GDM1 (cell line): ENCODE measurements around the gene CYP1A2.
"Not testable (repeated sequence)": the region's sequence is repeated elsewhere in the genome, so short reads cannot be mapped to it uniquely, and the experiment has no call there.

Experiments
- DNase-seq: peaks from one replicate; lab custom pipeline; 2025; lab: John Stamatoyannopoulos, UW

The CYP1A2 gene

DNA sequence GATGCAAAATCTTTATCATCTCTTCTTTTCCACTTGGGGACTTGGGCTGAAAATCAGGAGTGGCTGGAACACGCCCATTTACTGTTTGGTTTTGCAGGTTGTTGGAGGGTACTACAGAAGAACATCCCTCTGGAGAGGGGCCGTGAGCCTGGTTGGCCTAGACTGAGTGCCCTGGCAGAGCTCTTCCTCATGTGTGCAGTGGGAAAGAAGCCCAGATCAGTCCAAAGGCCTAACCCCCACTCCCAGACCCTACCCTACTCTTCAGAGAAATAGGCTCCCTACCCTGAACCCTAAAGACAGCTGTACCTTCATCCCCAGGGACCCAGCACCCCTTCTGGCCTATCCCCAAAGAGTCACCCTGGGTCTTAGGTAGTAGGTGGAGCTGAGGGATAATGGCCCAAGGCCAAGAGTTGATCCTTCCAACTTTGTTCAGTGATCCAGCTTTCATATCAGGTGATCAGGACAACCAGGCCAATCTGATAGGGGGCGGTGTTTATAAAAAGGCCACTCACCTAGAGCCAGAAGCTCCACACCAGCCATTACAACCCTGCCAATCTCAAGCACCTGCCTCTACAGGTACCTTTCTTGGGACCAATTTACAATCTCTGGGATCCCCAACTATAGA lies at the start of gene CYP1A2:
CYP1A2 (plus strand) TSS at position 524 of the 625 bp plus-strand sequence. CDS start 894 bp downstream, outside the sequence.
- DNase-seq: no peak

DNA sequence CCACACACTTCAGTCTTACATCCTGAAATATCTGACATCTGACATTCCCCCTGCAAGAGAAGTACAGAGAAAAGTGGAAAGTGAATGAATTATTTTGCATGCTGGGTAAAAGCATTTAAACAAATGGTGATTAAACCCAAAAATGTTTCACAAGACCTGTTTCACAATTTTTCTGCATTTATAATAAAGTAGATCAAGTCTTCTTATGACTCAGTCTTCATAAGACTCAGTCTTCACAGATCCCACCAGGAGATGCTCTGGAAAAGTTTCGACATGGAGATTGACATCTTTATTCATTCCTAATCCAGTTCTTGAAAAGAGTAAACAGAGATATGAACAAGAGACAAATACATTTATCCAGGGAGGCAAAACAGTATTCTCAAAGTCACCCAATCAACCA lies 39.6 kb upstream of the CYP1A2 start:
- no peak for DNase-seq

GRCh38 chr15:74709892-74710291 lies 38.8 kb upstream of the CYP1A2 start:
- DNase-seq: no peak

DNA sequence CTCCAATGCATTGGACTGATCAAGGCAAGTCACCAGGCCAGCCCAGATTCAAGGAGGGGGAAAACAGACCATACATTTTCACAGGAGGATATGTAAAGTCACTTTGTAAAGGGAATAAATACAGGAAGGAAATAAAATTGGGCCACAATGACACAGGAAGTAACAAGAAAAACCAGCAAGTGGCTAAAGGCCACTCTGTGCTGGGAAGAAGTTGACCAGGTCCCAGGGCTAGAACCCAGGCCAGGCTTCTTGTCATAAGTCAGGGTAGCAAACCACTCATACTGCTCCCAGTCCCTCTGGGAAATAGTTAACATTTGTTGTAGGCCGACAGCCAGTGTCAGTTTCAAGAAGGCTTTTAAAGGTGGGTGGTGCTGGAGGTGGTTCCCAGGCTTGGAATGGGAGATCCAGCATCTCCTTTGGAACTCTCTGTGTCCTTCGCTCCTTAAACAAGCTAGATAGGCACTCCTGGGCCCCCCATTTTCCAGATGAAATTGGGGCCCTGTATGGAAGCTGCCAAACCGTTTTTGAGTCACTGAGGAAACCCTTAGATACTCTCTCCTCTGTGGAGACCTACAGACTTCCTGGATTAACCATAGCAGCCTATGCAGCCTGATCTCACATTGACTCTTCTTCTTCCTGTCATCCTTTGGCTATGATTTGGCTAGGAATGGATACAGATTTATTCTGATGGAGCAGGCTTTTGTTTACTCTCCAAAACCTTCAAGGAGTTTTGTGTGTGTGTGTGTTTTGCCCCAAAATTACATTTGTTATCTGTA lies 38.1 kb upstream of the CYP1A2 start:
- DNase-seq: no peak

- DNase-seq: no peak
Measured at GRCh38 chr15:74712311-74712710, 36.3 kb upstream of the CYP1A2 start.

GRCh38 chr15:74716651-74717050 lies 32.0 kb upstream of the CYP1A2 start:
- no peak for DNase-seq

- no peak for DNase-seq
Measured at GRCh38 chr15:74722591-74722990, 26.1 kb upstream of the CYP1A2 start.

DNA sequence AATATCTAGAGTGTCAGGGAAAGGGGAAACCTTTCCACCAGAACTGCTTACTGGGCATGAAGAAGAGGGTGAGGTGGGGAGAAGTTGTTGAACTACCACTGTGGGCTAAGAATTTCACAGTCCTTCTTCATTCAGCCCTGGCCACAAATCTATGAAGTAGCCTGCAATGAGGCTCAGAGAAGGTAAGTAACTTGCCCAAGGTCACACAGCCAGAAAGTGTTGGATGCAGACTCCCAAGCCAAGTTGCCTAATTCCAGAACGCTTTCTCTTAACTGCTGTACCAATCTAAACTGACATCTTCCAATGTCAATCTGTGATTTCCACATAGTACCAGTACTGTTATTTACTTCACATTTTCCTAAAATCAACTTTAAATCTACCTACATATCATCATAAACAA lies 25.5 kb upstream of the CYP1A2 start:
- DNase-seq: no peak

DNA sequence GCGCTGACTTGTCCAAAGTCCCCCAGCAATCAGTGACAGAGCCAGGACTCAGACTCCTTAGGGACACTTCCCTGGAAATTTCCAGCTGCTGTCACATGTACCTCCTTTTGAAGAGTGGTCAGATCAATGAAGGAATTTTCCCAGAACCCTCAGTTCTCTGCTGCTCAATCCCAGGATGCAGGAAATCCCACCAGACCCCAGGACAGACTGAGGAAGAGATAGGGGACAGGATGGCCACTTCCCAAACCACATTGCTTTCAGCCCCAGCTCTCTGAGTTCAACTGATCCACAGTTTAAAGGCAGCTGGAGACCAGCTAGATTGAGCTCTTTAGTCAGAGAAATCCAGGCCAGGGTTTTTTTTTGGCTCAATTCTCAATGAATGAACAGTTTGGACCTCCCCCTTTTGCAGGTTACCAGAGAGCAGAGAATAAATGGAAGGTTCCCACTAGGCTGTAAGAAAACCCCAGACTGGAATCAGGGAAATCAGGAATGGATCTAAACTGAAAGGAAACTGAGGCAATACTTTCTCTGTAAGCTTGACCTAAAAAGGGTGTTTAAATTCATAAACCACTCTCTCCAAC lies 24.8 kb upstream of the CYP1A2 start:
- no peak for DNase-seq

DNA sequence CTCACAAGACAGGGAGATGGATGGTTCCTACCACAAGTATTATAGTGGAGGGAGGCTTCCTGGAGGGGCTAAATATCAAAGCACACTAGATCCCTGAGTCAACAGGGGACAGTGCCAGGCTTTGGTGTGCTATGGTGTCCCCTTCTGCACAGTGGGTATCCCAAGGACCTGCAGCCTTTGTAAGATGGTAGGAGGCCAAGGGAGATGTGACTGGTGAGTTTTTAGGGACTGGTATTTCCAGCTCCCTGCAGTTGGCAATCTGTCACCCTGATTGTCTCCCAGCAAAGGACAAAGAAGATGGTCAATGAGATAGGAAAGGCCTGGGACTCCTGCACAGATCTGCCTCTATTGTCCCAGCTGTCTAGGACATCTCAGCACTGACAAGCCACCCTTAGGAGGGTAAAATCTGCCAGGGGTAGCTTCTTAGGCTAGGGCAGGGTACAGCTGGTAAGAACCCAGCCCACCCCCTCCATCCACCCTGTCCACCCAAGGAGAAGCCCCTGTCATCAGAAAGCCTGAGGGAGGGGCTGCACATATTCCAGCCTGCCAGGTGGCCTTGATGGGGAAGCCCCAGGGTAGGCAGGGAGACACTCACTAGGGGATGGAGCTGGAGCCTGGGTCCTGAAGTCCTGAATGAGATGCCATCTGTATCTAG lies 23.9 kb upstream of the CYP1A2 start:
- no peak for DNase-seq

DNA sequence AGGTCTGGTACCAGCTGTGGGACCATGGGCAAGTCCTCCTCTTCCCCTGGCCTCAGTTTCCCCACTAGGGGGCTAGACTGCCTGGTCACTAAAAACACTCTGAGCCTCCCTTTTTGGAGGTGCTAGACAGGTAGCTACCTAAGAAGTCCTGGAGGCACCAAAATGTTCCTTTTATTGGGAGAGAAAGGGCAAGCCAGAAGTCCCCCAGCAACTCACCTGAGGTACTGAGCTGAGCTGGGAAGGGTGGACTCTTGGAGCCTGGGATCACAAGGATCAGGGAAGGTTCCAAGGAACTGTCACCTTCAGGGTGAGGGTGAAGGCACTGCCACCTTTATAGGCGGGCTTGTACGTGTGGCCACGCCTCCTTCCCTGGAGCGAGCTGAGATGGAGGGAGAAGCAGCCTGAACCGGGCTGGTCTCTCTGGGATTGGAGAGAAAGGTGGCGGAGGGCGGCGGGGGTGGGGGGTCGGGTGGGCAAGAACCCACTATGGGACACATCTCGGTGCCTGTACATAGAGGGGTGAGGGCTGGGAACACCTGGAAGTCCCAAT lies 23.3 kb upstream of the CYP1A2 start, which contains the start of gene CYP1A1:
CYP1A1 (minus strand) TSS at position 304 of the 550 bp plus-strand sequence. CDS start 2,431 bp downstream, outside the sequence.
- DNase-seq: no peak

GRCh38 chr15:74725845-74726773 lies 22.5 kb upstream of the CYP1A2 start:
- no peak for DNase-seq

DNA sequence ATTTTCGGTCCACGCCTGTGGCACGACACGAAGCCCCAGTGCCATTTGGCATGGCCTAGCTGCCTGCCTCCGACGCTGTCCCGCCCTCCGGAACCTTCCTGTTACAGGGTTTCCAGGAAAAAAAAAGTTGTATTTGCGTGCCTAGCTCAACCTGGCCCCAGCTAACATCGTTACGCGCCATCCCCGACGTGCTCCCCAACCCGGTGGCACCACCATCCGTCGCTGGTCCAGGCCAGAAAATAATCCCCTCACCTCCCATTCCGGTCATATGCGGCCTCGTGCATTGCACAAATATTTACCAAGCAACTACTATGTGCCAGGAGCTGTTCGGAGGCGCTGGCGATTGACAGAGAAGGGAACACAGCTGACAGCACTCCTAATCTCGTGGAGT lies 21.9 kb upstream of the CYP1A2 start:
- DNase-seq: no peak

DNA sequence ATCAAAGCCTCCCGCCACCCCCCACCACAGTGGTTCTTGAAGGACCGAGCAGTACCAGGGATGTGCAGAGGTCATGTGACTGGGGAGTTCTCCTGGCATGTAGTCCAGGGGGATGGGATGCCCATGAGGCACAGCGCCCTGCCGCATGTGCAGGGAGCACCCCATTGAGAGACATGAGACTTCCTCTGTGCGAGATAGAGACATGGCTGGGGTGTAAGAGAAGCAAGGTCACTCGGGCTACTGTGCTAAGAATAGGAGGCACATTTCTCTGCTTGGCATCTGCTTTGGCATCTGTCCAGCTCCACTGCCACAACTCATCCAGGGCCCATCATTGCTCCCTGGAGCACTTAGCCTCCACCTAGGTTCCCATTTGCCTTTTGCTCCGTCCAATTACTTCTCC lies 20.9 kb upstream of the CYP1A2 start:
- DNase-seq: no peak

GRCh38 chr15:74728699-74729098 lies 19.9 kb upstream of the CYP1A2 start:
- not testable (repeated sequence) for DNase-seq

GRCh38 chr15:74729372-74729771 lies 19.3 kb upstream of the CYP1A2 start:
- not testable (repeated sequence) for DNase-seq

- no peak for DNase-seq
Measured at GRCh38 chr15:74730619-74731316, 17.9 kb upstream of the CYP1A2 start.

GRCh38 chr15:74732846-74733245 lies 15.8 kb upstream of the CYP1A2 start:
- no peak for DNase-seq

GRCh38 chr15:74733269-74733668 lies 15.4 kb upstream of the CYP1A2 start:
- DNase-seq: no peak

DNA sequence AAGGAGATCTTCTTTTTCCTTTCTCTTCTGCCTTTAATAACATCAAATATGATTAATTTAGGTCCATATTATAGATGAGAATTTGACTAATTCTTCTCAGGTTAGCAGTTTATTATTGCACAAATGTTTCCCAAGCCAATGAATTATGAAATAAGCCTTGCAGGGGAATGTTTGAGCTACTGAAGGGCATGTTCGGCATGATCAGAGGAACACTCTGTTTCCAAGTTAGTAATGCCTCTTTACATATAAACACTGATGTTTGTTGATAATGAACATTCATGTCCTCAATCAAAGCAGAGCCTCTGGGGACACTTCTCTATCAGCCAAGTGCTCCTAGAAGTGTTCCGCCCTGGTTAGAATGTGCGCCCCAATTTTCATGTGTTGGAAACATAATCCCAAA lies 13.3 kb upstream of the CYP1A2 start:
- DNase-seq: no peak

GRCh38 chr15:74738239-74738638 lies 10.4 kb upstream of the CYP1A2 start:
- DNase-seq: not testable (repeated sequence)
